Endothelial cell (in vitro differentiated cells): ENCODE data around the gene PLA2G3. TPM values are rescaled to one million over a fixed set of nuclear protein-coding genes. Genes with fewer than 3 reads are reported as not detected.
"Not testable (repeated sequence)": the region's sequence is repeated elsewhere in the genome, so short reads cannot be mapped to it uniquely, and the experiment has no call there.

Source experiments
- DNase-seq: peaks from one replicate; pipeline ENCODE4 v3.0.0; 2021; ENCODE audit warnings: low spot score
- H3K27ac Mint-ChIP-seq: one replicate; pipeline ENCODE4 v1.8.0; 2021; ENCODE audit warnings: mixed read lengths, inconsistent platforms; ENCODE audit not compliant: unreplicated experiment
- H3K27me3 Mint-ChIP-seq: one replicate; pipeline ENCODE4 v1.8.0; 2021; ENCODE audit warnings: mild to moderate bottlenecking, moderate library complexity, mixed read lengths, inconsistent platforms; ENCODE audit not compliant: unreplicated experiment
- H3K36me3 Mint-ChIP-seq: one replicate; pipeline ENCODE4 v1.8.0; 2021; ENCODE audit warnings: mild to moderate bottlenecking, low read depth, mixed read lengths, inconsistent platforms; ENCODE audit not compliant: unreplicated experiment
- H3K4me1 Mint-ChIP-seq: one replicate; pipeline ENCODE4 v1.8.0; 2021; ENCODE audit warnings: mild to moderate bottlenecking, mixed read lengths, inconsistent platforms; ENCODE audit not compliant: unreplicated experiment
- H3K4me3 Mint-ChIP-seq: one replicate; pipeline ENCODE4 v1.8.0; 2021; ENCODE audit warnings: mild to moderate bottlenecking, mixed read lengths, inconsistent platforms; ENCODE audit not compliant: unreplicated experiment
- H3K9me3 Mint-ChIP-seq: one replicate; pipeline ENCODE4 v1.8.0; 2021; ENCODE audit warnings: mixed read lengths, inconsistent platforms; ENCODE audit not compliant: unreplicated experiment
- CTCF ChIP-seq: fragments of 200-600 bp; sonication (generic); IDR thresholded peaks from one replicate; pipeline ENCODE4 v1.5.0; 2021; ENCODE audit warnings: antibody characterized with exemption; ENCODE audit not compliant: unreplicated experiment
- total RNA-seq: library from RNA; stranded (reverse); fragmentation: NEBNext Ultra II Directional; extraction: Animal tissue kit (Norgen Biotek cat#: 25700); gene quantifications from one replicate; pipeline ENCODE4 v1.2.1, GENCODE V29; 2021; ENCODE audit not compliant: unreplicated experiment

The PLA2G3 gene
- total RNA-seq, 1 donor from 2014 or later = 2.8 TPM

GRCh38 chr22:31179345-31179744, 39.0 kb upstream of the PLA2G3 start:
- no peaks in the 10 kb centered on the region for H3K9me3 Mint-ChIP-seq
- no peak overlapping the region for H3K27ac Mint-ChIP-seq
- TF ChIP-seq CTCF = no peak
- H3K4me1 Mint-ChIP-seq = no peaks in the 10 kb centered on the region
- H3K27me3 Mint-ChIP-seq = no peaks in the 10 kb centered on the region
- H3K36me3 Mint-ChIP-seq = peaks cover 12% of the 10 kb centered on the region
- H3K4me3 Mint-ChIP-seq = no peak overlapping the region
- no peak for DNase-seq

- no peak for TF ChIP-seq CTCF
- H3K27me3 Mint-ChIP-seq = no peaks in the 10 kb centered on the region
- H3K9me3 Mint-ChIP-seq = no peaks in the 10 kb centered on the region
- no peak overlapping the region for H3K4me3 Mint-ChIP-seq
- no peaks in the 10 kb centered on the region for H3K4me1 Mint-ChIP-seq
- no peak for DNase-seq
- peaks cover 12% of the 10 kb centered on the region for H3K36me3 Mint-ChIP-seq
- H3K27ac Mint-ChIP-seq = no peak overlapping the region
Observed at GRCh38 chr22:31178859-31179258, 38.6 kb upstream of the PLA2G3 start.

- Mint-ChIP-seq H3K27ac (no peak overlapping the region), H3K9me3 (no peaks in the 10 kb centered on the region), H3K4me3 (no peak overlapping the region), H3K27me3 (no peaks in the 10 kb centered on the region), H3K4me1 (peaks cover 3% of the 10 kb centered on the region), H3K36me3 (peaks cover 12% of the 10 kb centered on the region)
- no peak for DNase-seq
- TF ChIP-seq CTCF = no peak
Observed at GRCh38 chr22:31177420-31178162, 37.3 kb upstream of the PLA2G3 start.

GRCh38 chr22:31176923-31177322, 36.6 kb upstream of the PLA2G3 start:
- Mint-ChIP-seq H3K9me3 (no peaks in the 10 kb centered on the region), H3K27ac (no peak overlapping the region), H3K4me1 (peaks cover 3% of the 10 kb centered on the region), H3K36me3 (peaks cover 12% of the 10 kb centered on the region), H3K4me3 (no peak overlapping the region), H3K27me3 (no peaks in the 10 kb centered on the region)
- no peak for DNase-seq
- no peak for TF ChIP-seq CTCF

- Mint-ChIP-seq H3K36me3 (peaks cover 4% of the 10 kb centered on the region), H3K4me3 (no peak overlapping the region), H3K27ac (no peak overlapping the region), H3K4me1 (peaks cover 3% of the 10 kb centered on the region), H3K9me3 (no peaks in the 10 kb centered on the region), H3K27me3 (no peaks in the 10 kb centered on the region)
- no peak for TF ChIP-seq CTCF
- DNase-seq = no peak
Observed at GRCh38 chr22:31173386-31174145, 33.3 kb upstream of the PLA2G3 start.

GRCh38 chr22:31171734-31172133, 31.4 kb upstream of the PLA2G3 start:
- not testable (repeated sequence) for H3K9me3 Mint-ChIP-seq, H3K36me3 Mint-ChIP-seq, H3K27ac Mint-ChIP-seq

More at GRCh38 chr22:31171734-31172133, 31.4 kb upstream of the PLA2G3 start:
- H3K27me3 Mint-ChIP-seq, H3K4me1 Mint-ChIP-seq, H3K4me3 Mint-ChIP-seq, DNase-seq: not testable (repeated sequence)
